C1 segment of cervical spinal cord (tissue), 14 donors: Measurements from ENCODE around the gene RHOJ.
"Not testable (repeated sequence)": the region's sequence is repeated elsewhere in the genome, so short reads cannot be mapped to it uniquely, and the experiment has no call there.

ENCODE experiments used
- DNase-seq, 14 donors: peaks; one replicate each; lab custom pipeline; 2025; lab: John Stamatoyannopoulos, UW

The RHOJ gene

DNA sequence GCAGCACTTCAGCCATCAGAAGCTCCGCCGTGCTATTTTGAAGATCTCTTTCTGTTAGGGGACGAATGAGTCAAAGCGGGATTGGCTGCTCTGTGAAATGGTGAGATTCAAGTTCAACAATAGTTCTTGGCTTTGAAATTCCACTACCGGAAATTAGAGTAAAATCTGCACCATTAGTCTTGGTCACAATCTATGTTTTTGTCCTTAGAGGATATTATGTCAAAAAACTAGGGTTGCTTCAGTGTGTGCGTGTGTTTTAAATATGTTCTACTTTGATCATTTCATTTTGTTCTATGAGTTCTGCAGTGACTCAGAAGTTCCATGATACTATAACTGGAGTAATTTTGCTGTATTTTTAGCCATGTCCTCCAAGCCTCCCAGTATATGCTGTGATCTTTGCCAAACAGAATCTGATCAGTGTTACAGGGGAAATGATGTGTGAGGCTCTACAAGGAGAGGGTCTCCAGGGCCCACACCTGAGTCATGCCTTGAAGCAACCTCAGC lies 91.9 kb downstream of the RHOJ start:
- DNase-seq: no peak

DNA sequence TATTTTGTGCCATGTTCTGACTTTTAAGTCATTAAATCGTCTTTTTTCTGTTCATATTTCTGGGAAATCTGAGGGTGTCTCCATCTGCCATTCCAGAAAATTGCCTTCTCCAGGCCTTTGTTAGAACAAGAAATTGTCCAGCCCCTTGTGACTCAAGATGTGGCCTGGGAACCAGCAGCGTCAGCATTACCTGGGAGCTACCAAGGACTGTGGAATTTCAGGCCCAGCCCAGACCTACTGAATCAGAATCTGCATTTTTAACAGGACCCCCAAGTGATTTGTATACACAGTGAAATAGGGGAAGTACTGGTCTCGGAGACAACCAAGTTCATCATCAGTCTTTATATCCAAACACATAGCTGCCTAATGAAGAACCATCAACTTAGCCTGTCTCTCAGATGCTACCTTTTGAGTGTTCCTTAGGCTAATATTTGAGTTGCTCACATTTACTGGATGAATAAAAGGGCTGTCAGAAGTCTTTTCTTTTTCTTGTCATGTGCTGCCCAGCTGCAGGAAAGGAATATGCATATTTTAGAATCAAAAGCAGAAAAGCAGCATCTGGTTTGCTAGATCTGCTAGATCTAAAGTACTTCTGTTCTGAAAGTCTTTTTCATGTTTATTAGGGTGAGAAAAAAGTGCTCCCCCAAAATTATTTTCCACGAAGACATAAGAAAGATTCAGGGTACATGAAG lies 93.3 kb downstream of the RHOJ start:
- DNase-seq: no peak

DNA sequence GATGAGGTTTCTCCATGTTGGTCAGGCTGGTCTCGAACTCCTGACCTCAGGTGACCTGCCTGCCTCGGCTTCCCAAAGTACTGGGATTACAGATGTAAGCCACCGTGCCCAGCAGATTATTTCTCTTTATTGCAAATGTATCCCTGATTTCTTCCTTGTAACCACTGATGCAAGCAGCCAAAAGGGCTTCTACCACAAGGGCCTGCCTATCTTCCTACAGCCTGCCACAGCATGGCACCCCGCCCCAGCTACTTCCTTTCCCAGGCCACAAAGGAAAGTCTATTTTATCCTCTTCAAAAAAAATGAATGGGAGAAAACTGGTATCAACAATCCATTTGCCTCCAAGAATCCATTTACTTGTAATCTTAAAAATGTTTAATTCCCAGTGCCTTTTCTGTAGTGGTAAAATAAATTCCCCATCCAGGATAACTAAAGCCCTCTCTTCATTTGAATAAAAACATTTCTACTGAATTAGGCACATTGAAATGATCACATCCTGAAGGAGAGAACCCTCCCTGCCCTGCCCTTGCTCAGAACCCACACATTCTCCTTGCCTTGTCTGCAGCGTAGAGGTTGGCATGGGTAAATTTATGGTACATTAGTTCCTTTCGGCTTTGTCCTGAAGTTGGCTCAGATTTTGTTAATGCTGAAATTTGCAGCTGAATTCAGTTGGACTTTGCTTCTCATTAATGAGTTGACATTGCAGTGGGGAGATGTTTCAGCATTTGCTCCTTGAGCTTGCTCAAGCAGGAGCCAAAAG lies 95.3 kb downstream of the RHOJ start:
- no peak for DNase-seq

DNA sequence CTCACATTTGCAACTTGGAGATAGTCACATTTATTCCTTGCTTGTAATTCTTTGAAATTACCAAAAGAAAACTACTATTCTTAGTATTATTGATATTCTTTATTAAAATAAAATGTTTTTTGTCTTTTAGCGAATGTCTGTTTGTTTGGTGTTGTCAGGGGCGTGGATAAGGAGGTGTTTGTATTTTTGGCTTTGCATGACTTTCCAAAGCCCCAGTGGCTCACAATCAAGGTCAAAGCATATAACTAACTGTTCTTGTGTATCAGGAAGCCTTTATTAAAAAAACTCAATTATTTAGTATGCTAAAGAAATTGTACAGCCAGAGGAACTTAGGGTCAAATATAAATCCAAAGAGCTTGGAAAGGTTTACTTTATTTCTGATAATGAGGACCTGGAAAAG lies 96.6 kb downstream of the RHOJ start:
- no peak for DNase-seq

DNA sequence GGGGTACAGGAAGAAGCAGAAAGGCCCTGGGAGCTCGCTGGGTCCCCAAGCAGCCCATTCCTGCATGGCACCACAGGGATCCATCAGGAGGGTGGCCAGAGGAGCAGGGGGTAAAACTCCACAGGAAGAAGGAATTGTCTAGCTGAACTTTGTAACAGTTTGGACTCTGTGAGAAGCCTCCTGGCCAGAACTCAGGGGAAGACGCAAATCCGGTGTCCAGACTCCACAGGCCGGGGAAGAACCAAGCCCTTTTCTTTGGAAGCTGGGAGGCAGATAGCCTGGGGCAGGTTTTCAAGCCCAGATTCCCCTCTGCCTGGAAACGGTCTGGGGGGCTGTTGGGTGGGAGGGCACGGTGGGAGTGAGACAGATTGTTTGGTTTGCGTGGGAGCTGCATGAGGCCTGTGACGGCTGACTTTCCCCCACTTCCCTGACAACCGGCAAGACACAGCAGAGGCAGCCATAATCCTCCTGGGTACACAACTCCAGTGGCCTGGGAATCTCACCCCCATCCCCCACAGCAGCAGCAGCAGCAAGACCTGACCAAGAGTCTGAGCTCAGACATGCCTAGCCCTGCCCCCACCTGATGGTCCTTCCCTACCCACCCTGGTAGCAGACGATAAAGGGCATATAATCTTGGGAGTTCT lies 97.8 kb downstream of the RHOJ start:
- no peak for DNase-seq

DNA sequence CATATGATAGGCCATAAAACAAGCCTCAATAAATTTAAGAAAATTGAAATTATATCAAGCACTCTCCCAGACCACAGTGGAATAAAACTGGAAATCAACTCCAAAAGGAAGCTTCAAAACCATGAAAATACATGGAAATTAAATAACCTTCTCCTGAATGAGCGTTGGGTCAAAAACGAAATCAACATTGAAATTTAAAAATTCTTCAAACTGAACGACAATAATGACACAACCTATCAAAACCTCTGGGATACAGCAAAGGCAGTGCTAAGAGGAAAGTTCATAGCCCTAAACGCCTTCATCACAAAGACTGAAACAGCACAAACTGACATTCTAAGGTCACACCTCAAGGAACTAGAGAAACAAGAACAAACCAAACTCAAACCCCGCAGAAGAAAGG lies 100.2 kb downstream of the RHOJ start:
- not testable (repeated sequence) for DNase-seq

DNA sequence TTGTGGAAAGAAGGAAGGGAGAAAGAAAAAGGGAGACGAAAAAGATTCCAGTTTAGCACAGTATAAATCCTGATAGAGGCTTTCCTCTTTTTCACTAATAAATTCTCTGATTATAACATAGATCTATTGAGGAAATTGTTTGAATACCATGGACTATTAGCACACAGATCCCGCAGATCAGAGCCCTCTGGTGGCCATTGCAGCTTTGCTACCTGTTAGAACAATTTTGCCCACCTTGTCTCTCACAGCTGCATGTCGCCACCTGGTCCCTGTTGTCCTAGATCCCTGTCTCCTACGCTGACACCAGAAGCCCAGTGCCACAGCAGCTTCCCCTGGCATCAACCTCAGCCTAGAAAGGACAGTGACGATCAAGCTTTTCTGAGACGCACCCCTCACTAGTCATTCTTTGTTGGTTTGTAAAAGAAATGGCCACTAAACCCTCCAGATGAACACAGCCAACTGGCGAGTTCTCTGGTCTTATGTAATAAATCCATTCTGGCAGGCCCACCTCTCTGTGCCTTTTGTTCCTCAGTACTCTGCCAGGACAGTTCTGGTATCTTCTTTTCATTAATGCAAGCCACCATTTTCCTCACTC lies 104.6 kb downstream of the RHOJ start:
- DNase-seq: no peak

DNA sequence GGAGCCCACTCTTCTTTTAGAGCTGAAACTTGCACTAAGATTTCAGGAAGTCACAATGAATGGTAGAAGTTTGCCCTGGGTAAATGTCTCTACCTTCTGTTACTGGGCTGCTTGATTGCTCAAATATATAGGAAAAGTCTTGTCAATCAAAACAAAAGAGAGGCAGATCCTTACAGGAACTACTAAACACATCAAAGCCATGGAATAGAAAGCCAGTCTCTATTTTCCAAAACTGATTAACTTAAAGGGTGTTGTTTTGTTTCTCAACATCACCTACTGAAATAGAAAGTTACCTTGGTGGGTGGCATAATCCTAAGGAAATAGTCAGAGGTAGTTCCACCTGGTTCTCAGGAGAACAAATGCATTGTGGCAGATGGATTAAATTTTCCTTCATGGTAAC lies 114.6 kb downstream of the RHOJ start, which contains the start of gene GPHB5:
GPHB5 (minus strand) TSS at position 101 of the 400 bp plus-strand sequence. CDS start 1,086 bp downstream, outside the sequence.
- no peak for DNase-seq

DNA sequence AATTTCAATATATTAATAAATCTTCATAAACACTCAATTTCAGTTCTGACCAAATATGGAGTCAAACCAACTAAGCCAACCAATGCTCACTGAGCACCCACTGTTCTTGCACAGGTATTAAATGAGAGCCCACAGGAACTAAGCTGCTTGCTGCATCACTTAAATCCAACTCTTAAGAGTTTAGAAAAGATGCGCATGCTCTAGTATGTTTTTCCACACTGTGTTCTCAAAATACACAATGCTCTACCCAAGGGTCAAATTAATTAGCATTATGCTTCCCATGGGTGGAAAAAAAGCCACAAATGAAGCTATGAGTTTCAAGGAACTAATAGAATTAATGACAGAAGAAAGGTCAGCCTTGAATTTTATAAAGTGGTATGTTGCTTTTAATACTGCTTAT lies 118.2 kb downstream of the RHOJ start:
- no peak for DNase-seq

DNA sequence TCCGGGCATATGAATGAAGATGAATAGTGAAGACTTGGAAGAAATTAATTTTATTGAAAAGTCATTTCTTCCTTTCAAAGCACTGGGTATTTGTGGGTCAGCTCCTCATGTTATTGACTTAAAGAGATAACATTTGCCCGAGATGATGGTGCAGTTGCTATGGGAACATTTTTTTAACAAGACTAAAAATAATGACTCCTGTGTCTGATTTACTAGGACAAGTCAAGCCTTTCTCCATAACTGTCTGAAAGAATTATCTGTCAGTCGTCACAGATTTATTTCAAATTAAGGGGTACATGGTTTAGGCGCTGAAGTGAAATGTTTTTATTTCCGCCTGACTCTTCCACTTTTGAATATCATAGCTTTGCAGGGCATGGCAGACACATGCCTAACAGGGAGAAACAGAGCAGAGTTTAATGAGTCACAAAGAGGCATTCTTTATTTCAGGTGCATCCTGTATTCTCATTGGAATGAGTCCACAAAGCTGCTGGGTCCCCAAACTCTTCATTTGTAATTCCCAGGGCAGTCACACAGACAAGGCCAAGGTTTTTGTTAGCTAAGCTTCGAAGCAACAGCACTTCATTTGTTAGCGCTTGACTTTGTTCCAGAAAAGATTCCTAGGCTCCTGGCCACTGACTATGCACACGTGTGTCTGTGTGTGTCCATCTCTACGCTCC lies 118.8 kb downstream of the RHOJ start:
- no peak for DNase-seq

DNA sequence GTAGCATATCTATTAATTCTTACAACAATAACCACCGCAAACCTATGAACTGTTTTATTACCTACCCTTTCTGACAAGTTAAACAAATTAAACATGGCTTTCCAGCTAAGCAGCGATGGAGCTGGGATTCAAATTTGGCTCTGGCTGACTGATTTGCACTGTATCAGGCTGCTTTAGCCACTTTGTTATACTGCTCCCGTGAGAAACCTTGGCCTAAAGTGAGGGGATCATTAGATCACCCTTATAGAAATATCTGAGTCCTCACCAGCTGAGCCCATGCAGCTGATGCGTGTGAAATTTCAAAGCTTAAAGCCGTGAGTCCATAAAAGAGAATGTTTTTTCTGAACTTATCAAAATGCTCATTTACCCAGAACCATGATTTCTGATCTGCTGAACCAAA lies 122.6 kb downstream of the RHOJ start:
- DNase-seq: no peak

DNA sequence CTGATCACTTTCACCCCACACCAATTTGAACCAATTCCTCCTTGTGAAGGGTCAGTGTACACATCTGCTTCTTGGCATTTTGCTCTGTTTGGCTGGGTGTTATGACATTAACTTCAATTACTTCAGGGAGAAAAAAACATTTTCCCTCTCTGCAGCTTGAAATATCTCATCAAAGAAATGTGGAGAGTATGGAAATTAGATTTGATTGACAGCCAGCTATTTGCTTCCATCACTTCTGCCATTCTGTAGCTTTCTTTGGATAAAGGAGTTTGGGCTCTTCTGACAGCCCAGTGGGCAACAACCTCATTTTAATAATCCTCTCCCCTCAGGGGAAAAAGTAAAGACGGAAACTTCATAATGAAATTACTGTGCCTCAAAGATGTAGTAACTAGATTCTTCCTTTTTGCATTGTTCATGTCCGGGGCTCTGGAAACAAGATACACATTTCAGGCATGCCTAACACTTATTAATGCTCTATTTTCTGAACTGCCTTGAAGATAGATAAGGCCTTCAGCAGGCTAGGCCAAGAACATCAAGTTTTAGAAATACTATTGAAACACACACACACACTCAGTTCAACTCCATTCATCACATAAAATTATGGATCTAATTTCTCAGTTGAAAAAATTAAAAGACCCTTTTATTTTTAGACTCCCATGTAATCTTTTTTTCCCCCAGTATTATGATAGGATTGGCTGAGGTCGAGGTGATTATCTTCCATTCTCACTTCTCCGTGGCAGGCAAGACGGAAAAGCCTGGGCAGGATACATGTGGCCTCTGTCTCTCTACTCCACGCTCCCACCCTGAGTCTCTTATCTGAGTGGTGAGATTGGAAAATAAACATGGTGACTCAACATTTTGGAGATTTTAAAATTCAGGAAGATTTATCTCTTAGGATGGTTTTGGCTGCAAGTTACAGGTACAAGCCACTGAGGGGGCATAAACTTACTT lies 124.8 kb downstream of the RHOJ start:
- DNase-seq: no peak

DNA sequence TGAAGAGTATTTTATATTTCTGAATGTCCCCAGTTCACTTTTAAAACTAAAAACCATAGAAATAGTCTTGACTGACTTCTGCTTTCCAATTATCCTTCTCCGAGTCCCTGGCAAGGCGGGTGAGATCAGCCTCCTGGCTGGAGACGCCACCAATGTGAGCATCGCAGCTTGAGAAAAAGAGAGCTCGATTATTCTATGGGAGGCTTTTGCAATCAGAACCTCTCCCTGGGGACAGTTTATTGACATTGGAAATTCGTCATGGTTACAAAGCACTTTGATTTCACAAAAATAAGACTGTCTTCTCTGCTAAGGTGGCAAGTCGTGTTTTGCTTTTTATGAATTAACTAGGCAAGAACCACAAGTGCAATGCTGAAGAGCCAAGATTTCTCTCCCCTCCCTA lies 138.1 kb downstream of the RHOJ start:
- DNase-seq: no peak
